Ishikawa (cell line): ENCODE data around the gene EMC9.

ENCODE experiments used
- CEBPB ChIP-seq: IDR thresholded peaks from 2 replicates; pipeline ENCODE4 v1.6.1; 2012
- CREB1 ChIP-seq: IDR thresholded peaks from 2 replicates; pipeline ENCODE4 v1.6.1; 2012; ENCODE audit warnings: low read depth
- EGR1 ChIP-seq: IDR thresholded peaks from 2 replicates; pipeline ENCODE4 v1.6.1; 2012
- EP300 ChIP-seq: IDR thresholded peaks from 2 replicates; pipeline ENCODE4 v1.6.1; 2012; ENCODE audit warnings: borderline replicate concordance
- RAD21 ChIP-seq: IDR thresholded peaks from 2 replicates; pipeline ENCODE4 v1.6.1; 2012; ENCODE audit warnings: low read depth
- TAF1 ChIP-seq: IDR thresholded peaks from 2 replicates; pipeline ENCODE4 v1.6.1; 2012; ENCODE audit warnings: low read depth, mild to moderate bottlenecking
- TCF12 ChIP-seq: IDR thresholded peaks from 2 replicates; pipeline ENCODE4 v1.6.1; 2012; ENCODE audit warnings: low read depth
- TEAD4 ChIP-seq: IDR thresholded peaks from 2 replicates; pipeline ENCODE4 v1.6.1; 2012
- YY1 ChIP-seq: IDR thresholded peaks from 2 replicates; pipeline ENCODE4 v1.6.1; 2012; ENCODE audit warnings: low read depth
- ZBTB7A ChIP-seq: IDR thresholded peaks from 2 replicates; pipeline ENCODE4 v1.6.1; 2012; ENCODE audit warnings: low read depth
- TF ChIP-seq, protein P1 (sequence below): IDR thresholded peaks from 2 replicates; pipeline ENCODE4 v1.6.1; 2012
- TF ChIP-seq, protein P2 (sequence below): IDR thresholded peaks from 2 replicates; pipeline ENCODE4 v1.6.1; 2012; ENCODE audit warnings: low read depth, mild to moderate bottlenecking
- TF ChIP-seq, protein P3 (sequence below): IDR thresholded peaks from 2 replicates; pipeline ENCODE4 v1.6.1; 2012

DNA sequence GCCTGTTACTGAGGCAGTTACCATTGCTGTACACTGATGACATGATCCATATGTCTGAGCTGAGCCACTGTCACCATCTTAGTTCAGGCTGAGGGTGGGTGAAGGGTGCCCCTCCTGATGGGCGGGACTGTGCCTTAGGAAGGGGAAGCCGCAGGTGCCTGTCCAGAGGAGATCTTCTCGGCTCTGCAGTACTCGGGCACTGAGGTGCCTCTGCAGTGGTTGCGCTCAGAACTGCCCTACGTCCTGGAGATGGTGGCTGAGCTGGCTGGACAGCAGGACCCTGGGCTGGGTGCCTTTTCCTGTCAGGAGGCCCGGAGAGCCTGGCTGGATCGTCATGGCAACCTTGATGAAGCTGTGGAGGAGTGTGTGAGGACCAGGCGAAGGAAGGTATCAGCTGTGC, 9.6 kb upstream of the EMC9 start:
- no peak for TF ChIP-seq RAD21
- TF ChIP-seq TEAD4 = no peak
- TF ChIP-seq, protein P1, sequence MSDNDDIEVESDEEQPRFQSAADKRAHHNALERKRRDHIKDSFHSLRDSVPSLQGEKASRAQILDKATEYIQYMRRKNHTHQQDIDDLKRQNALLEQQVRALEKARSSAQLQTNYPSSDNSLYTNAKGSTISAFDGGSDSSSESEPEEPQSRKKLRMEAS = no peak
- no peak for TF ChIP-seq YY1
- TF ChIP-seq TAF1 = no peak
- TF ChIP-seq EP300 = no peak
- no peak for TF ChIP-seq CREB1
- no peak for TF ChIP-seq ZBTB7A
- TF ChIP-seq, protein P2, sequence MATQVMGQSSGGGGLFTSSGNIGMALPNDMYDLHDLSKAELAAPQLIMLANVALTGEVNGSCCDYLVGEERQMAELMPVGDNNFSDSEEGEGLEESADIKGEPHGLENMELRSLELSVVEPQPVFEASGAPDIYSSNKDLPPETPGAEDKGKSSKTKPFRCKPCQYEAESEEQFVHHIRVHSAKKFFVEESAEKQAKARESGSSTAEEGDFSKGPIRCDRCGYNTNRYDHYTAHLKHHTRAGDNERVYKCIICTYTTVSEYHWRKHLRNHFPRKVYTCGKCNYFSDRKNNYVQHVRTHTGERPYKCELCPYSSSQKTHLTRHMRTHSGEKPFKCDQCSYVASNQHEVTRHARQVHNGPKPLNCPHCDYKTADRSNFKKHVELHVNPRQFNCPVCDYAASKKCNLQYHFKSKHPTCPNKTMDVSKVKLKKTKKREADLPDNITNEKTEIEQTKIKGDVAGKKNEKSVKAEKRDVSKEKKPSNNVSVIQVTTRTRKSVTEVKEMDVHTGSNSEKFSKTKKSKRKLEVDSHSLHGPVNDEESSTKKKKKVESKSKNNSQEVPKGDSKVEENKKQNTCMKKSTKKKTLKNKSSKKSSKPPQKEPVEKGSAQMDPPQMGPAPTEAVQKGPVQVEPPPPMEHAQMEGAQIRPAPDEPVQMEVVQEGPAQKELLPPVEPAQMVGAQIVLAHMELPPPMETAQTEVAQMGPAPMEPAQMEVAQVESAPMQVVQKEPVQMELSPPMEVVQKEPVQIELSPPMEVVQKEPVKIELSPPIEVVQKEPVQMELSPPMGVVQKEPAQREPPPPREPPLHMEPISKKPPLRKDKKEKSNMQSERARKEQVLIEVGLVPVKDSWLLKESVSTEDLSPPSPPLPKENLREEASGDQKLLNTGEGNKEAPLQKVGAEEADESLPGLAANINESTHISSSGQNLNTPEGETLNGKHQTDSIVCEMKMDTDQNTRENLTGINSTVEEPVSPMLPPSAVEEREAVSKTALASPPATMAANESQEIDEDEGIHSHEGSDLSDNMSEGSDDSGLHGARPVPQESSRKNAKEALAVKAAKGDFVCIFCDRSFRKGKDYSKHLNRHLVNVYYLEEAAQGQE = no peak
- TF ChIP-seq CEBPB = no peak
- TF ChIP-seq EGR1 = no peak
- TF ChIP-seq TCF12 = no peak
- TF ChIP-seq, protein P3, sequence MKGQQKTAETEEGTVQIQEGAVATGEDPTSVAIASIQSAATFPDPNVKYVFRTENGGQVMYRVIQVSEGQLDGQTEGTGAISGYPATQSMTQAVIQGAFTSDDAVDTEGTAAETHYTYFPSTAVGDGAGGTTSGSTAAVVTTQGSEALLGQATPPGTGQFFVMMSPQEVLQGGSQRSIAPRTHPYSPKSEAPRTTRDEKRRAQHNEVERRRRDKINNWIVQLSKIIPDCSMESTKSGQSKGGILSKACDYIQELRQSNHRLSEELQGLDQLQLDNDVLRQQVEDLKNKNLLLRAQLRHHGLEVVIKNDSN = no peak
